HL-60 (cell line): ENCODE measurements around the gene IL18.

Experiments
- CTCF ChIP-seq: IDR thresholded peaks from one replicate; pipeline ENCODE4 v1.5.1; 2011; ENCODE audit warnings: low read length, control low read depth, inconsistent platforms; ENCODE audit not compliant: insufficient read depth
- REST ChIP-seq: IDR thresholded peaks from 2 replicates; pipeline ENCODE4 v1.6.1; 2012; ENCODE audit warnings: low read depth; ENCODE audit not compliant: insufficient replicate concordance

GRCh38 chr11:112206071-112206470 is 42.2 kb upstream of the IL18 start:
- TF ChIP-seq CTCF: no peak
- TF ChIP-seq REST: no peak
